ENCODE data around the gene TOR2A.

Gene TOR2A

DNA sequence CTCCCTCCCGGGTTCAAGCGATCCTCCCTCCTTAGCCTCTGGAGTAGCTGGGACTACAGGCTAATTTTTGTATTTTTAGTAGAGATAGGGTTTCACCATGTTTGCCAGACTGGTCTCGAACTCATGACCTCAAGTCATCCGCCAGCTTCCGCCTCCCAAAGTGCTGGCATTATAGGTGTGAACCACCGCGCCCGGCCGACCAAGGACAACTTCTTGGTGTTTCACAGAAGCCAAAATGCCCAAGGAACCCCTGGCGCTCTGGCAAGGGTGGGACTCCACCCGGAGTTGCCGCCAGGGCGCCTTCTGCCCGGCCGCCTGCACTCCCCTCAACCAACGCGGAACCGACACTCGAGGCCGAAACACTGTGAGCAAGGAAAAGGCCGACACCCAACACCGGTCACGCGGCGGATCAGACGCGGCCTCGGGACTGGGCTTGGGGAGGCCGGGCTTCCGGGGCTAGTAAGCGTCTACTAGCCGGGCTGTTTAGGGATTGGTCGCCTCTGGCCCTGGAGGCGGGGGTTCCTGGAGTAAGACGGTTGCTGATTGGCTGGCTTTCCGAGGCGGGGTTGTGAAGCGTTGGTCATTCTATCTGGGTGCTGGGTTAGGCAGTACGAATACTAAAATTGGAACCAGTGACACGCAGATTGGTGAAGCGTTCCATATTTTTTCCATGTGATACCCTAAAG, 36.0 kb downstream of the TOR2A start:
- peak; percentile 78 for DNase-seq (ENCODE audit: low read depth)

- no peak for DNase-seq (ENCODE audit: low read depth)
Observed at GRCh38 chr9:127698386-127698785, 36.7 kb downstream of the TOR2A start.

GRCh38 chr9:127697575-127697974, 37.5 kb downstream of the TOR2A start:
- no peak for DNase-seq (ENCODE audit: low read depth)

DNA sequence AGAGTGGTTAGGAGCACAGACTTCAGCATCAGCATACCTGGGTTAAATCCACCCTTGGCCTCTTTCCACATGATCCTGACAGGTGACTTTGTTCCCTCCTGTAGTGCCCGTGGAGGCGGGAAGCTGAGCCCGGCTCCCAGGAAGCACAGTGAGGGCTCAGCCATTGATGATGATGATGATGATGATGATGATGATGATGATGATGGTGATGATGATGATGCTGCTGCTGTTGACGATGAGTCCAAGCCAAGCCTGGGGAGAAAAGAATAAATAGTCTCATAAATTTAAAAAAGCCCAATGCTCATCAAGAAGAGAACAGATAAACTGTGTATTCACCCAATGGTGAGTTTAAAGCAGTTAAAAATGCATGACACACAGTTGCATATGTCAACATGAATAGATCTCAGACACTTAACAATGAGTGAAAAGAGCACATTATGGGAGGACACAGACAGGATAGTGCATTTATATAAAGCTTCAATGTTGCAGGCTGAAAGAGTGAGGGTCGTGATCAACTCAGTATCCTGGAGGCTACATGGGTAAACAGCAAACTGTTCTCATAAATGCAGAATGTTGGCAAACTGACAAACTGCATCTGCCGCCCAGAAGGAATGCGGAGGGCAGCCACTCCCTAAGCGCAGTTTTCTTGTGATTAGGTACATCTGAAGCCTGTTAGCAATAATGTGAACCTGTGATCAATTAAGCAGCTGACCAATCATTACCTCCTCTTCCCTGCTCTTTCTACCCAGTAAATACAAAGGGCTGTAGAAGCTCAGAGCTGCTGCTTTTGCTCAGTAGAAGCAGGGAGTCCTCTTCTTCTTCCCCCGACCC, 40.0 kb downstream of the TOR2A start:
- DNase-seq (ENCODE audit: low read depth): no peak

- no peak for DNase-seq (ENCODE audit: low read depth)
Observed at GRCh38 chr9:127693697-127694096, 41.4 kb downstream of the TOR2A start.

- DNase-seq (ENCODE audit: low read depth): no peak
Observed at GRCh38 chr9:127693143-127693542, 42.0 kb downstream of the TOR2A start.

- DNase-seq (ENCODE audit: low read depth): no peak
Observed at GRCh38 chr9:127692071-127692470, 43.0 kb downstream of the TOR2A start.

GRCh38 chr9:127690735-127691134, 44.4 kb downstream of the TOR2A start:
- no peak for DNase-seq (ENCODE audit: low read depth)

- no peak for DNase-seq (ENCODE audit: low read depth)
Observed at GRCh38 chr9:127689329-127690000, 45.6 kb downstream of the TOR2A start.

DNA sequence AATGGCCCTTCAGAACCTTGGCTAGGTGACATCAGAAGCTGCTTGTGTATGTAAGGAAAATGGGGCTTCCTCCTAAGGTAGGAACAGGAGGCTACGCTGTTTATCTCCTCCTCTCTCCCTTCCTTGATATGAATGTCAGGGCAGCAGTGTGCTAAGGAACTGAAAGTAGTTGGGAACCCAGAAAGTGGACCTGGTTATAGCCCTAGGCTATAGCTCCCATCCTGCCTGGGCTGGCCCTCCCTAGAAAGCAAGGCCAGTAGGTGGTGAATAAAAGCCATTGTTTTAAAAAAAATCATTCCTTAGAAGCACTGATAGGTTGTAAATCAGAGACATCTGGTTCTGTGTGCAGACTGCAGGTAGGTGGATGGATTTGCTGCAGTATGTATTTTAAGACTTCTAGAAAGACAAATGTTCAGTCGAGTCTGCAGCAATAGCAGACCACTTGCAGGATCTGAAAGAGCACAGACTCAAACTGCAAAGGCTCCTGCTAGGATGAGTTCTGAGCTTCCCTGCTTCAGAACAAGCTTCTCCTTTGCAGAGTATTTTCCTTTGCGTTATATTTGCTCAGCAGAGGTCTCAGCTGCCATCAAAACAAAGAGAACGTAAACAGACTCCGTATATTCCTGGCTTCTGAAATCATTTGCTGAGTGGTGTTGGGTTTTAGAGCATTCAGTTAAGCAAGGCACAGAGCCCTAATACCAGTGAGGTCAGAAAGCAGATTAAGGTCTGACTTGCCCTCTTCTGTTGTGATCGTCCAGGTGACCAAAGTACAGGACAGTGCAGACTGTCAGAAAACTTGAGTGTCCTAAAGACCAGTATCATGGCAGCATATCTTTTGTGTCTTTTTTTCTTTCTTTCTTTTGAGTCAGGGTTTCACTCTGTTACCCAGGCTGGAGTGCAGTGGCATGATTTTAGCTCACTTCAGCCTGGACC, 48.4 kb downstream of the TOR2A start:
- no peak for DNase-seq (ENCODE audit: low read depth)

DNA sequence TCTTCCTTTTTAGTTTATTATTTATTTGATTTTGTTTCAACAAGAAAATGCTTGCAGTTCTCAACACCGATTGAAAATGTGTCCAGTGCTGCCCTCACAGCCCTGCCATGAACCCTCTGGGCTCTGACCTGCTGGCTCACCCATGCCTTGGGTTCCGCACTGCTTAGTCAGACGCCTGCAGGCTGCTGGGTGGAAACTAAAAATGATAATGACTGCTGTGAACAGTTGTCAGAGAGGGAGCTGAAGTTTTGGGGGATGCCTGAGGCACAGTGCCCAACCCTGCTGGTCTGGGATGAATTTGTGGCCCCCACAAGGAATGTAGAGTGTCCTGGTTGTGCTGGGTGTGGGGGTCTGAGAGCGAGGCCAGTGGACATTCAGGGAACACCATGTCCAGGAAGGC, 50.5 kb downstream of the TOR2A start:
- DNase-seq (ENCODE audit: low read depth): no peak

DNA sequence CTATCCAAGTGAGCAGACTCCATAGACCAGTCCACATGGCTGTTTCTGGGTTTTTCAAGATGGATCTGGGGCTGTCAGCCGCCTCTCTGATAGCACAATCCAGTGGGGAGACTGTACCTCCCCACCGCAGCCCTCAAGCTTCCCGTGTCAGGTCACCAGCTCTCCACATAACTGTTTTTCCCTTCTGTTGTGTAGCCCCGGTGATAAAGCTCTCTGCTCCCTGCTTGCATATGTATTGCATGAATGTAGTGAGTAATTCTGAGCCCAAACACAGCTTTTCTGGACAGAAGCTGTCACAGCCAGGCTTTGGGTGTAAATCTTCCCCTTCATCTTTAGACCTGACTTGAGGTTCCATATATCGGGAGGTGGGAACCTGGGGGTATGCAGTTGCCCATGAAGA, 51.4 kb downstream of the TOR2A start:
- DNase-seq (ENCODE audit: low read depth): no peak

DNA sequence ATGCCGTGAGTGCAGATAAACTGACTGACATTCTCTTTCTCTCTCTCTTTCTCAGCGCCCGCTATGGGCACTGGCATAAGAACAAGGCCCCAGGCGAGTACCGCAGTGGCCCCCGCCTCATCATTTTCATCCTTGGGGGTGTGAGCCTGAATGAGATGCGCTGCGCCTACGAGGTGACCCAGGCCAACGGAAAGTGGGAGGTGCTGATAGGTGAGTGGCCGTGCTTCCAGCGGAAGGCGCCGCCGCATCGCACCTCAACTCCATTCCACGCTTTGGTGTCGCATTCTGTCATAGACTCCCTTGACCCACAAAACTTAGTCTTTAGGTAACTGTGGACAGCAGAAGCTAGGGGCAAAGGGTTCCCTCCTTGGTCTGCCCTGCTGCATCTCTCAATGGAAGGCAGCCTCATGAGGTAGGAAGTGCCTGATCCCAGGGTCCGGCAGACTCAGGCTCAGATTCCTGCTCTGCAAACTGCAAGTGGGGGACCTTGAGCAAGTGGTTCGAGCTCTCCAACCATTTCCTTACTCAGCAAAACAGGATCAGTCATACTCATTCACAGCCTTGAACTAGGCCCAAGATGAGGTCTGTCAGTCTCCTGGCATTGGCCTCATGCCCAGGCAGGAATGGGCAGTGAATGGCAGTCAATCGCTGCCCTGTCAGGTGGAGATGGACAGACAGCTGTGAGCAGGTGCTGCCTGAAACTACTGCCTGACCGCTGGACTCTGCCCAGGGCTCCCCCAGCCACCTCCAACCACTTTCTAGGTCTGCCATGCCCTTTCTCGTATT, 52.5 kb downstream of the TOR2A start:
- DNase-seq (ENCODE audit: low read depth): no peak

Data from stimulated activated CD8-positive, alpha-beta memory T cell treated with anti-CD3 and anti-CD28 coated beads, Interleukin-15, amount 100 ng/mL, for 1 hour (primary cell).